AG10803 (cell line): ENCODE measurements around the gene FAM171A1.

Experiments used
- DNase-seq: peaks from one replicate; pipeline ENCODE4 v3.0.0; 2010; ENCODE audit warnings: low read depth
- H3K4me3 ChIP-seq: 2 replicates; pipeline ENCODE4 v1.5.1; 2011; ENCODE audit warnings: mild to moderate bottlenecking, low read length, control low read depth
- TF ChIP-seq, protein P1 (sequence below): conservative IDR thresholded peaks from 2 replicates; pipeline ENCODE4 v1.5.1; 2011; ENCODE audit warnings: mild to moderate bottlenecking, low read length, control low read depth, inconsistent platforms

The FAM171A1 gene

DNA sequence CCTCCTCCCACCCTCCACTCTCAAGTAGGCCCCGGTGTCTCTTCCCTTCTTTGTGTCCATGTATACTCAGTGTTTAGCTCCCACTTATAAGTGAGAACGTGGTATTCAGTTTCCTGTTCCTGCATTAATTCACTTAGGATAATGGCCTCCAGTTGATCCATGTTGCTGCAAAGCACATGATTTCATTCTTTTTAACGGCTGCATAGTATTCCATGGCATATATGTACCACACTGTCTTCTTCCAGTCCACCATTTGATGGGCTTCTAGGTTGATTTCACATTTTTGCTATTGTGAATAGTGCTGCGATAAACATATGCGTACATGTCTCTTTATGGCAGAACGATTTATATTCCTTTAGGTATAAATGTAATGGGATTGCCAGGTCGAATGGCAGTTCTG, 51.0 kb downstream of the FAM171A1 start:
- no peak for DNase-seq
- H3K4me3 ChIP-seq = no peak overlapping the region

DNA sequence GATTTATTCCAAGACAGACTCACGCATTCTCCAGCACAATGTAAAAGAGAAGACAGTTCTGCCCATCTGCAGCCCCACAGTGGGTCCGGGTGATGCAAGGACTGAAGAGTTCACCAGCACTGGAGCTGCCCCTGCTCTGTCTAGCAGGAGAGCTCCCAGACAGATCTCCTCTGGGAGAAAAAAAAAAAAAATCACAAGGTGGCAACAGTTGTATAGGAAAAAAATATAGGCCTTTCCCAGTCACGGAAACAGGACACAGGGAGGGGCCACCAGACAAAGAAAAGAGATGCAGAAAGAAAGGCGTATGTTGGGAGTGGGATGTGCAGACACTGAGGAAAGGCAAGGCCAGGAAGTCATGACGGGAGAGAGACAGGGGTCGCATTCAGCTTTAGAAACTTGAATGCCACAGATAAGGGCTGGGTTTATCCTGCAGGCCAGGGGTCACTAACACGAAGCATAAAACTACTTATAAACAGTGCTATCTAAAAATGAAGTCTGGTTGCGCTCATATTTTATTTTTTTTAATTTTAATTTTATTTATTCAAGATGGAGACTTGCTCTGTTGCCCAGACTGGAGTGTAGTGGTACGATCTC, 54.1 kb downstream of the FAM171A1 start:
- no peak overlapping the region for H3K4me3 ChIP-seq
- DNase-seq = no peak
- TF ChIP-seq, protein P1, sequence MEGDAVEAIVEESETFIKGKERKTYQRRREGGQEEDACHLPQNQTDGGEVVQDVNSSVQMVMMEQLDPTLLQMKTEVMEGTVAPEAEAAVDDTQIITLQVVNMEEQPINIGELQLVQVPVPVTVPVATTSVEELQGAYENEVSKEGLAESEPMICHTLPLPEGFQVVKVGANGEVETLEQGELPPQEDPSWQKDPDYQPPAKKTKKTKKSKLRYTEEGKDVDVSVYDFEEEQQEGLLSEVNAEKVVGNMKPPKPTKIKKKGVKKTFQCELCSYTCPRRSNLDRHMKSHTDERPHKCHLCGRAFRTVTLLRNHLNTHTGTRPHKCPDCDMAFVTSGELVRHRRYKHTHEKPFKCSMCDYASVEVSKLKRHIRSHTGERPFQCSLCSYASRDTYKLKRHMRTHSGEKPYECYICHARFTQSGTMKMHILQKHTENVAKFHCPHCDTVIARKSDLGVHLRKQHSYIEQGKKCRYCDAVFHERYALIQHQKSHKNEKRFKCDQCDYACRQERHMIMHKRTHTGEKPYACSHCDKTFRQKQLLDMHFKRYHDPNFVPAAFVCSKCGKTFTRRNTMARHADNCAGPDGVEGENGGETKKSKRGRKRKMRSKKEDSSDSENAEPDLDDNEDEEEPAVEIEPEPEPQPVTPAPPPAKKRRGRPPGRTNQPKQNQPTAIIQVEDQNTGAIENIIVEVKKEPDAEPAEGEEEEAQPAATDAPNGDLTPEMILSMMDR = no peak

More for the DNA sequence above, 51.0 kb downstream of the FAM171A1 start:
- TF ChIP-seq, protein P1 = no peak

DNA sequence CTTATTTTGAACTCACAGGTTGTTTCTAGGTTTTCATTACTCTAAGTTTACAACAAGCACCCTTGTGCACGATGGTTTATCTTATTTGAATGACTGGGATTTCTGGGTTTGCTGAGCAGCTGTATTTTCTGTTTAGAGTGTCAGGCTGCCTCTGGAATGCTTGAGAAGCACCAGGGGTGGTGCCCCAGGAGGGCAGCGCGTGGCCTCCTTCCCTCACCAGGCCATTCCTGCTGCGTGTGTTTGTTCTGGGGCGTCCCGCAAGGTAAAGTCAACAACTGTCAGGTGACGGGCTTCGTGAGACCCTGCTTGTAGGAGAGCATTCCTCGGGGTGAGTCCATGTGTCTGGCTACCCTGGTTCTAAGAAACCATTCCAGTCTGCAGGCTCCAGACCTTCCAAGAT, 54.9 kb downstream of the FAM171A1 start:
- TF ChIP-seq, protein P1 = no peak
- DNase-seq = no peak
- H3K4me3 ChIP-seq = no peak overlapping the region

DNA sequence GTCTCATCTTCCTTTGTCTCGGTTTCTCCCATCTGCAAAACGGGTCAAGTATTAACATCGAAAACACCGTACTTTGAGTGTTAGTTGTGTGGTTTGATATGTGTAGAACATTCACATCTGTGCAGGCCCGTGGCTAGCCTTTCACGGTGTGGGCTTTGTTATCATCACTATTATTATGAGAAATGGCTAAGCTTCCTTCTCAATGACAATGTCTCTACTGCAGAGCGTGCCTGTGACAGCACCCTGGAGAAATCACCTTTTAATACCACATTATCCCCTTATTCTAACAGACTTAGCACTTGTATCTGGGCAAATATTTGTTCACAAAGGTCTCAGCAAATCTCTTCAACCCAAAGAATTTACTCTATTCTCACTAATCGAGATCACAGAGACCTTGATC, 55.8 kb downstream of the FAM171A1 start:
- TF ChIP-seq, protein P1 = no peak
- DNase-seq = no peak
- H3K4me3 ChIP-seq = no peak overlapping the region

DNA sequence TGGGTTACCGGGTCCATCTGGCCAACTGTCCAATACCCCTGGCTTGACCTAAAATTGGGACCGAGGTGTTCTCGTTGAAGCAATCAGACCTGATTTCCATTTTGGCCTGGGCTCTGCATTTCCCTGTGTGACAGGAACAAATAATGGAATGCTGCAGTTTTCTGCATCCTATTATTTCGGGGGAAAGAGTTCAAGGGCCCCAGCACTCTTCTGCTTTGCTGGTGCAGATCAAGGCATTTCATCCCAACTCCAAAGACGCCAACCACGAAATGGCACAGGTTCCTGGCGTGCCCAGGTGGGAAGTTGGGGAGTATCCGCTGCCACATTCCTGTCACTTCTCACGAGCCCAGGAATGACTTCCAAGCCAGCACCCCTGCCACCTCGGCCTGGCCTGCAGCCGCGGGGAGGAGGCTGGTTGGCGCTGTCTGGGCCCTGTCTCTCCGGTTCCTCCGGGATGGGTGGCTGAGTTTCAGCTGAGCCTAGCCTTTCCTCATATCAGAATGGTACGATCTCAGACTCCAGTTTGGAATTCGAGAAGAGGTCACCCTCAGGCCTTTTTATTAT, 56.5 kb downstream of the FAM171A1 start:
- TF ChIP-seq, protein P1 = no peak
- DNase-seq = no peak

DNA sequence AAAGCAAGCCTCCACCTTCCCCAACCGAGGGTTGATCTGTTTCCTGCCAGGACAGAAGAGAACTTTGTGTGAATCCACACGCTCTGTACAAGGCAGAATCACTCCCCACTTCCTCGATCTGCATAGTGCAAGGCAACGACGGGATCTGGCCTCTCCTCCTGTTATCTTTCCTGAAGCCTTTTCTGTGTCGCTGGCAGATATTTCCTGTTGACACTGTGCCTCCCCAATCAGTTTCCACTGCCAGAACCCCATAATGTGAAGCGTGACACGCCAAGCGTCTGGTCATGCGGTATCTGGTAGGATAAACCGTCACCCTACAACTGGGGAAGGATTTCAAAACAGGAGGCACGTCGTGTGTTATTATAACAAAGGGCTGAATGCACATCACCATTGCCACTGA, 57.2 kb downstream of the FAM171A1 start:
- TF ChIP-seq, protein P1 = no peak
- H3K4me3 ChIP-seq = no peak overlapping the region
- DNase-seq = no peak

More for the DNA sequence above, 56.5 kb downstream of the FAM171A1 start:
- H3K4me3 ChIP-seq = no peak overlapping the region

DNA sequence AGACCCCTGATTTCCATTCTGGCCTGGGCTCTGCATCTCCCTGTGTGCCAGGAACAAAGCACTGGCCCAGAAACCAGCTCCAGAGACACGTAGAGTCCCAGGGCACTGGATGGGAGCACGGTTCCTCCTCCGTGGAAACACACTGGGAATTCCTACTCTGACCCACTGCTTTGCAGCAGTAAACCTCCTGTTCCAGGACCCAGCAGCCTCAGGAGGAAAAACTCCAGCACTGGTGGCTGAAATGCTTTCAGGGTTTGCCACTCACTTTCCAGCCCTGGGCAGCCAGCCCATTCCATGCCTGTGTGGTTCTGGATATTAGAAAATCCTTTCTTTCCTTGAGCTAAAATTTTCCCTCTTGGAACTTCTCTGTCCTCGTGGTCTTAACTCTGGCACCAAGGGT, 58.0 kb downstream of the FAM171A1 start:
- no peak overlapping the region for H3K4me3 ChIP-seq
- TF ChIP-seq, protein P1 = no peak
- DNase-seq = no peak
